ENCODE measurements around the gene TOMM20L. TPM values are rescaled to one million over a fixed set of nuclear protein-coding genes. Genes with fewer than 3 reads are reported as not detected.

TOMM20L gene
- polyA plus RNA-seq, 1 of the 3 experiments (the other 2 are of a cell fraction): not detected

DNA sequence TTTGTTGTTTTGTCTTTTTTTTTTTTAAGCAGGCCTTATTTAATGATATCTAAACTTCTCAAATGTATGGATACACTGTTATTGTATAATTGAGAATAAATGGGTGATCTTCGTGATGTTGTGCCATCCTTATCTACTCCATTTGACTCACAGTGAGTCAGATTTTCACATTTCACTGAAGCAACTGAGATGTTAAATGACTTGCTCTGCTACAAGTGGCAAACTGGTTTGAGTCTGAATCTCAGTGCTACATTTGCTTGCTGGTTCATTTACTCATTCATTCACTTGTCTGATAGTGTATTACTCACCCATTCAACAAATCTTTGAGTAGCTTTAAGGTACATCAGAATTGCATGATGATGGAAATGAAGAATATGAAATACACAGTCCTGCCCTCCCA lies 34.4 kb downstream of the TOMM20L start:
- TF ChIP-seq RXRA (IDR thresholded peaks at IDR 0.05; ENCODE audit: borderline replicate concordance, low read depth) (no peak), SIN3A (IDR thresholded peaks at IDR 0.05; ENCODE audit: borderline replicate concordance, low read depth, low read length) (no peak), FOSL2 (IDR thresholded peaks at IDR 0.05; ENCODE audit: borderline replicate concordance, low read depth) (peak; percentile 53), JUND (IDR thresholded peaks at IDR 0.05) (peak; percentile 30; the same call in 1 of the 2 replicates), NFIC (IDR thresholded peaks at IDR 0.05; ENCODE audit: borderline replicate concordance) (no peak), FOXJ3 (CRISPR knock-in tag; IDR thresholded peaks at IDR 0.05) (no peak)
- 19% methylated on average over 1 of the region's 1 CpG for WGBS (ENCODE audit: low lambda C conversion rate)
- Histone ChIP-seq H3K9ac (0 out of 2 replicates have a peak overlapping the region, but pooled peaks have one; percentile 90), H3K27ac (ENCODE audit: low read depth in 2 of 2, low read length in 1 of 2) (peak overlapping the region in 1 of 2 experiments; percentile 3; a peak in 2 of 4 replicates), H2AFZ (ENCODE audit: low read depth) (no peak overlapping the region), H3K36me3 (replicated peaks in 1 of 2; ENCODE audit: control insufficient read depth in 1 of 2, insufficient read depth in 2 of 2, low read length in 1 of 2) (peaks cover 14 to 16% of the 10 kb centered on the region in 2 experiments), H3K4me1 (ENCODE audit: control insufficient read depth in 1 of 2, insufficient read depth in 2 of 2, low read depth in 1 of 2, low read length in 1 of 2) (peaks cover 0 to 6% of the 10 kb centered on the region in 2 experiments; a peak in 3 of 4 replicates), H3K27me3 (ENCODE audit: insufficient read depth) (no peaks in the 10 kb centered on the region), H4K20me1 (ENCODE audit: insufficient read depth) (no peaks in the 10 kb centered on the region), H3K4me2 (peak overlapping the region; percentile 90), H3K9me2 (no peaks in the 10 kb centered on the region), H3K4me3 (ENCODE audit: low read depth in 2 of 2, low read length in 1 of 2) (no peak overlapping the region; a peak in 1 of 4 replicates), H3K9me3 (no peaks in the 10 kb centered on the region), H3K79me2 (ENCODE audit: insufficient read depth) (peaks cover 52% of the 10 kb centered on the region), H3F3A (replicated peaks; ENCODE audit: insufficient read depth) (peaks cover 18% of the 10 kb centered on the region)
- ChIA-PET CTCF (interaction anchor here (0.5 kb wide), 1 partner anchor 19 kb away, joined by 3 read pairs; no protein-coding TSS in a partner anchor), POLR2A (no interaction called here)
- no peak for DNase-seq

DNA sequence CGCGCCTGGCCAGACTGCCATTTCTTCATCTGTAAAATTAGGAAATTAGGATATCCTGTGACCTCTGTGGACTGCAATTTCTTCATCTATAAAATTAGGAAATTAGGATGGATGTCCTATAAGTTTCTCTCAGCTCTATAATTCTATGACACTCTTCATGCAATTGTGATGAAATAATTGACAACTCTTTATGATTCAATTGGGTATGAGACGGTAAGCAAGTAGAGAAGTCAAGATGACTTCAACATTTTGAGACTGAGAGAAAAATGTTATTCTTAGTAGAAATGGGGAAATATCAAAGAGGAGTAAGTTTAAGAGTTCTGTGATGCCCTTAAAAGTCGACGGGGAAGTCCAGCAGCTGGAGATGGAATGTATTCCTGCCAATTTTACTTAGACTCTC lies 43.7 kb downstream of the TOMM20L start:
- DNase-seq: no peak
- Histone ChIP-seq H3K9me3 (no peaks in the 10 kb centered on the region), H3K79me2 (ENCODE audit: insufficient read depth) (no peaks in the 10 kb centered on the region), H3K9me2 (no peaks in the 10 kb centered on the region), H3K4me1 (ENCODE audit: control insufficient read depth in 1 of 2, insufficient read depth in 2 of 2, low read depth in 1 of 2, low read length in 1 of 2) (no peaks in the 10 kb centered on the region), H4K20me1 (ENCODE audit: insufficient read depth) (no peaks in the 10 kb centered on the region), H2AFZ (ENCODE audit: low read depth) (no peak overlapping the region), H3F3A (replicated peaks; ENCODE audit: insufficient read depth) (no peaks in the 10 kb centered on the region), H3K4me2 (no peak overlapping the region), H3K27me3 (ENCODE audit: insufficient read depth) (no peaks in the 10 kb centered on the region), H3K9ac (no peak overlapping the region), H3K36me3 (replicated peaks in 1 of 2; ENCODE audit: control insufficient read depth in 1 of 2, insufficient read depth in 2 of 2, low read length in 1 of 2) (peaks cover 26 to 37% of the 10 kb centered on the region in 2 experiments), H3K4me3 (ENCODE audit: low read depth in 2 of 2, low read length in 1 of 2) (no peak overlapping the region), H3K27ac (ENCODE audit: low read depth in 2 of 2, low read length in 1 of 2) (no peak overlapping the region)
- no peak for TF ChIP-seq POLR2AphosphoS5 (IDR thresholded peaks at IDR 0.05; ENCODE audit: low read depth, low read length)
- TF ChIP-seq GATA2 (CRISPR knock-in tag; IDR thresholded peaks at IDR 0.05): no peak
- TF ChIP-seq, protein P1, sequence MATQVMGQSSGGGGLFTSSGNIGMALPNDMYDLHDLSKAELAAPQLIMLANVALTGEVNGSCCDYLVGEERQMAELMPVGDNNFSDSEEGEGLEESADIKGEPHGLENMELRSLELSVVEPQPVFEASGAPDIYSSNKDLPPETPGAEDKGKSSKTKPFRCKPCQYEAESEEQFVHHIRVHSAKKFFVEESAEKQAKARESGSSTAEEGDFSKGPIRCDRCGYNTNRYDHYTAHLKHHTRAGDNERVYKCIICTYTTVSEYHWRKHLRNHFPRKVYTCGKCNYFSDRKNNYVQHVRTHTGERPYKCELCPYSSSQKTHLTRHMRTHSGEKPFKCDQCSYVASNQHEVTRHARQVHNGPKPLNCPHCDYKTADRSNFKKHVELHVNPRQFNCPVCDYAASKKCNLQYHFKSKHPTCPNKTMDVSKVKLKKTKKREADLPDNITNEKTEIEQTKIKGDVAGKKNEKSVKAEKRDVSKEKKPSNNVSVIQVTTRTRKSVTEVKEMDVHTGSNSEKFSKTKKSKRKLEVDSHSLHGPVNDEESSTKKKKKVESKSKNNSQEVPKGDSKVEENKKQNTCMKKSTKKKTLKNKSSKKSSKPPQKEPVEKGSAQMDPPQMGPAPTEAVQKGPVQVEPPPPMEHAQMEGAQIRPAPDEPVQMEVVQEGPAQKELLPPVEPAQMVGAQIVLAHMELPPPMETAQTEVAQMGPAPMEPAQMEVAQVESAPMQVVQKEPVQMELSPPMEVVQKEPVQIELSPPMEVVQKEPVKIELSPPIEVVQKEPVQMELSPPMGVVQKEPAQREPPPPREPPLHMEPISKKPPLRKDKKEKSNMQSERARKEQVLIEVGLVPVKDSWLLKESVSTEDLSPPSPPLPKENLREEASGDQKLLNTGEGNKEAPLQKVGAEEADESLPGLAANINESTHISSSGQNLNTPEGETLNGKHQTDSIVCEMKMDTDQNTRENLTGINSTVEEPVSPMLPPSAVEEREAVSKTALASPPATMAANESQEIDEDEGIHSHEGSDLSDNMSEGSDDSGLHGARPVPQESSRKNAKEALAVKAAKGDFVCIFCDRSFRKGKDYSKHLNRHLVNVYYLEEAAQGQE (IDR thresholded peaks at IDR 0.05; ENCODE audit: low read depth, low read length): no peak
- no peak for TF ChIP-seq CHD2 (IDR thresholded peaks at IDR 0.05; ENCODE audit: low read length, partially characterized antibody)
- TF ChIP-seq FOXJ3 (CRISPR knock-in tag; IDR thresholded peaks at IDR 0.05): no peak
- TF ChIP-seq, protein P2, sequence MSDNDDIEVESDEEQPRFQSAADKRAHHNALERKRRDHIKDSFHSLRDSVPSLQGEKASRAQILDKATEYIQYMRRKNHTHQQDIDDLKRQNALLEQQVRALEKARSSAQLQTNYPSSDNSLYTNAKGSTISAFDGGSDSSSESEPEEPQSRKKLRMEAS (IDR thresholded peaks at IDR 0.05; ENCODE audit: low read depth): no peak
- TF ChIP-seq TCF12 (IDR thresholded peaks at IDR 0.05): no peak
- TF ChIP-seq ELF1 (IDR thresholded peaks at IDR 0.05): no peak
- TF ChIP-seq, protein P3, sequence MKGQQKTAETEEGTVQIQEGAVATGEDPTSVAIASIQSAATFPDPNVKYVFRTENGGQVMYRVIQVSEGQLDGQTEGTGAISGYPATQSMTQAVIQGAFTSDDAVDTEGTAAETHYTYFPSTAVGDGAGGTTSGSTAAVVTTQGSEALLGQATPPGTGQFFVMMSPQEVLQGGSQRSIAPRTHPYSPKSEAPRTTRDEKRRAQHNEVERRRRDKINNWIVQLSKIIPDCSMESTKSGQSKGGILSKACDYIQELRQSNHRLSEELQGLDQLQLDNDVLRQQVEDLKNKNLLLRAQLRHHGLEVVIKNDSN (IDR thresholded peaks at IDR 0.05; ENCODE audit: borderline replicate concordance, low read depth): no peak
- no peak for TF ChIP-seq MEF2A (IDR thresholded peaks at IDR 0.05; ENCODE audit: borderline replicate concordance, low read depth)
- TF ChIP-seq EP300 (IDR thresholded peaks at IDR 0.05; ENCODE audit: borderline replicate concordance in 1 of 2, low read depth in 1 of 2, low read length in 1 of 2): no peak
- no peak for TF ChIP-seq FOXM1 (IDR thresholded peaks at IDR 0.05; ENCODE audit: low read depth)
- TF ChIP-seq RXRA (IDR thresholded peaks at IDR 0.05; ENCODE audit: borderline replicate concordance, low read depth): no peak
- TF ChIP-seq EZH2phosphoT487 (IDR thresholded peaks at IDR 0.05; ENCODE audit: borderline replicate concordance, low read depth): no peak
- no peak for TF ChIP-seq YY1 (IDR thresholded peaks at IDR 0.05; ENCODE audit: low read depth)
- TF ChIP-seq SIN3A (IDR thresholded peaks at IDR 0.05; ENCODE audit: borderline replicate concordance, low read depth, low read length): no peak
- TF ChIP-seq, protein P4, sequence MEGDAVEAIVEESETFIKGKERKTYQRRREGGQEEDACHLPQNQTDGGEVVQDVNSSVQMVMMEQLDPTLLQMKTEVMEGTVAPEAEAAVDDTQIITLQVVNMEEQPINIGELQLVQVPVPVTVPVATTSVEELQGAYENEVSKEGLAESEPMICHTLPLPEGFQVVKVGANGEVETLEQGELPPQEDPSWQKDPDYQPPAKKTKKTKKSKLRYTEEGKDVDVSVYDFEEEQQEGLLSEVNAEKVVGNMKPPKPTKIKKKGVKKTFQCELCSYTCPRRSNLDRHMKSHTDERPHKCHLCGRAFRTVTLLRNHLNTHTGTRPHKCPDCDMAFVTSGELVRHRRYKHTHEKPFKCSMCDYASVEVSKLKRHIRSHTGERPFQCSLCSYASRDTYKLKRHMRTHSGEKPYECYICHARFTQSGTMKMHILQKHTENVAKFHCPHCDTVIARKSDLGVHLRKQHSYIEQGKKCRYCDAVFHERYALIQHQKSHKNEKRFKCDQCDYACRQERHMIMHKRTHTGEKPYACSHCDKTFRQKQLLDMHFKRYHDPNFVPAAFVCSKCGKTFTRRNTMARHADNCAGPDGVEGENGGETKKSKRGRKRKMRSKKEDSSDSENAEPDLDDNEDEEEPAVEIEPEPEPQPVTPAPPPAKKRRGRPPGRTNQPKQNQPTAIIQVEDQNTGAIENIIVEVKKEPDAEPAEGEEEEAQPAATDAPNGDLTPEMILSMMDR (IDR thresholded peaks at IDR 0.05): no peak
- no peak for TF ChIP-seq NRF1 (IDR thresholded peaks at IDR 0.05; ENCODE audit: low read depth, low read length)
- WGBS (ENCODE audit: low lambda C conversion rate): 73% methylated on average over 5 of the region's 5 CpGs
- ChIA-PET POLR2A (no interaction called here), CTCF (no interaction called here)

Measured in SK-N-SH (cell line).